ENCODE results near the gene NUTM2F. TPM values are rescaled to one million over a fixed set of nuclear protein-coding genes. Genes with fewer than 3 reads are reported as not detected.

NUTM2F gene
- polyA plus RNA-seq, 4 donors, result 0.11 TPM; not detected in 3

Other genes starting within 250 kb of the NUTM2F start
- 10 to 100 TPM in 3 of 4 donors, 1 to 10 TPM in 1; 8.6 to 16.1 (median 12.3) TPM for gene PTPDC1, start 244.2 kb downstream of the NUTM2F start, polyA plus RNA-seq (ENCODE audit: insufficient read length in 4 of 4)
- gene ZNF169, start 69.3 kb downstream of the NUTM2F start, polyA plus RNA-seq (ENCODE audit: insufficient read length in 4 of 4), result 10 to 100 TPM in 2 of 4 donors, 1 to 10 TPM in 2; 4.3 to 12.9 (median 8.4) TPM
- gene PCAT7, start 226.4 kb upstream of the NUTM2F start, polyA plus RNA-seq (ENCODE audit: insufficient read length in 4 of 4), result under 1 TPM; 0.42 to 0.74 (median 0.47) TPM

Measured in left renal cortex interstitium (tissue), 4 donors.